DOHH2 (cell line): Measurements from ENCODE around the gene LRRC58.

Source experiments
- H3F3A ChIP-seq: fragments of 200-600 bp; sonication (generic), shearing (Covaris generic); 2 replicates; pipeline ENCODE4 v1.6.0; 2016; ENCODE audit warnings: antibody characterized with exemption, mild to moderate bottlenecking; ENCODE audit not compliant: control insufficient read depth, insufficient read depth
- H3K27ac ChIP-seq: fragments of 200-600 bp; sonication (generic); 2 replicates; pipeline ENCODE4 v1.5.1; 2014; ENCODE audit warnings: low read depth, mild to moderate bottlenecking, low read length, moderate library complexity
- H3K27me3 ChIP-seq: fragments of 200-600 bp; sonication (generic); 2 replicates; pipeline ENCODE4 v1.6.1; 2014; ENCODE audit warnings: mild to moderate bottlenecking, low read length, mixed read lengths; ENCODE audit not compliant: control insufficient read depth
- H3K36me3 ChIP-seq: fragments of 200-600 bp; sonication (generic); 2 replicates; pipeline ENCODE4 v1.6.1; 2014; ENCODE audit warnings: mild to moderate bottlenecking, low read length, moderate library complexity, mixed read lengths; ENCODE audit not compliant: control insufficient read depth
- H3K4me1 ChIP-seq: fragments of 200-600 bp; sonication (generic); 2 replicates; pipeline ENCODE4 v1.6.1; 2014; ENCODE audit warnings: mild to moderate bottlenecking, low read length, mixed read lengths; ENCODE audit not compliant: control insufficient read depth
- H3K4me2 ChIP-seq: fragments of 200-600 bp; sonication (generic); 2 replicates; pipeline ENCODE4 v1.6.0; 2014; ENCODE audit warnings: mild to moderate bottlenecking, low read length, moderate library complexity
- H3K4me3 ChIP-seq: fragments of 200-600 bp; sonication (generic); 2 replicates; pipeline ENCODE4 v1.5.1; 2014; ENCODE audit warnings: mild to moderate bottlenecking, low read length, mixed read lengths
- H3K79me2 ChIP-seq: fragments of 200-600 bp; sonication (generic); 2 replicates; pipeline ENCODE4 v1.6.1; 2014; ENCODE audit warnings: mild to moderate bottlenecking, low read length, mixed read lengths; ENCODE audit not compliant: control insufficient read depth
- H3K9me2 ChIP-seq: fragments of 200-600 bp; sonication (generic); replicated peaks from 2 replicates; pipeline ENCODE4 v1.6.1; 2014; ENCODE audit warnings: mild to moderate bottlenecking, low read length, mixed read lengths; ENCODE audit not compliant: control insufficient read depth
- H3K9me3 ChIP-seq: fragments of 200-600 bp; sonication (generic); 2 replicates; pipeline ENCODE4 v1.6.1; 2014; ENCODE audit warnings: antibody characterized with exemption, low read length, mixed read lengths; ENCODE audit not compliant: control insufficient read depth, insufficient read depth
- H4K20me1 ChIP-seq: fragments of 200-600 bp; sonication (generic); 2 replicates; pipeline ENCODE4 v1.6.0; 2014; ENCODE audit warnings: low read depth, mild to moderate bottlenecking, antibody characterized with exemption, low read length, moderate library complexity; ENCODE audit not compliant: control insufficient read depth, insufficient read depth
- EZH2phosphoT487 ChIP-seq: fragments of 200-600 bp; sonication (generic); IDR thresholded peaks from 2 replicates; pipeline ENCODE4 v1.6.1; 2017; ENCODE audit warnings: borderline replicate concordance, mild to moderate bottlenecking, antibody characterized with exemption, low read length, moderate library complexity, mixed read lengths
- TF ChIP-seq, protein P1 (sequence below): fragments of 200-600 bp; sonication (generic); IDR thresholded peaks from one replicate; pipeline ENCODE4 v1.5.1; 2014; ENCODE audit warnings: antibody characterized with exemption, mild to moderate bottlenecking, low read depth, low read length; ENCODE audit not compliant: poor library complexity, severe bottlenecking

Gene LRRC58

GRCh38 chr3:120289636-120290035 lies 59.5 kb downstream of the LRRC58 start:
- H3K9me2 ChIP-seq: no peaks in the 10 kb centered on the region
- no peaks in the 10 kb centered on the region for H3K27me3 ChIP-seq
- no peaks in the 10 kb centered on the region for H3K36me3 ChIP-seq
- H3K79me2 ChIP-seq: no peaks in the 10 kb centered on the region
- no peaks in the 10 kb centered on the region for H3K4me1 ChIP-seq
- TF ChIP-seq, protein P1, sequence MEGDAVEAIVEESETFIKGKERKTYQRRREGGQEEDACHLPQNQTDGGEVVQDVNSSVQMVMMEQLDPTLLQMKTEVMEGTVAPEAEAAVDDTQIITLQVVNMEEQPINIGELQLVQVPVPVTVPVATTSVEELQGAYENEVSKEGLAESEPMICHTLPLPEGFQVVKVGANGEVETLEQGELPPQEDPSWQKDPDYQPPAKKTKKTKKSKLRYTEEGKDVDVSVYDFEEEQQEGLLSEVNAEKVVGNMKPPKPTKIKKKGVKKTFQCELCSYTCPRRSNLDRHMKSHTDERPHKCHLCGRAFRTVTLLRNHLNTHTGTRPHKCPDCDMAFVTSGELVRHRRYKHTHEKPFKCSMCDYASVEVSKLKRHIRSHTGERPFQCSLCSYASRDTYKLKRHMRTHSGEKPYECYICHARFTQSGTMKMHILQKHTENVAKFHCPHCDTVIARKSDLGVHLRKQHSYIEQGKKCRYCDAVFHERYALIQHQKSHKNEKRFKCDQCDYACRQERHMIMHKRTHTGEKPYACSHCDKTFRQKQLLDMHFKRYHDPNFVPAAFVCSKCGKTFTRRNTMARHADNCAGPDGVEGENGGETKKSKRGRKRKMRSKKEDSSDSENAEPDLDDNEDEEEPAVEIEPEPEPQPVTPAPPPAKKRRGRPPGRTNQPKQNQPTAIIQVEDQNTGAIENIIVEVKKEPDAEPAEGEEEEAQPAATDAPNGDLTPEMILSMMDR: no peak
- no peak for TF ChIP-seq EZH2phosphoT487
- no peaks in the 10 kb centered on the region for H4K20me1 ChIP-seq
- no peak overlapping the region for H3K4me3 ChIP-seq
- H3K4me2 ChIP-seq: no peak overlapping the region
- no peaks in the 10 kb centered on the region; the same call in 1 of the 2 replicates for H3K9me3 ChIP-seq
- H3F3A ChIP-seq: no peaks in the 10 kb centered on the region
- H3K27ac ChIP-seq: no peak overlapping the region

DNA sequence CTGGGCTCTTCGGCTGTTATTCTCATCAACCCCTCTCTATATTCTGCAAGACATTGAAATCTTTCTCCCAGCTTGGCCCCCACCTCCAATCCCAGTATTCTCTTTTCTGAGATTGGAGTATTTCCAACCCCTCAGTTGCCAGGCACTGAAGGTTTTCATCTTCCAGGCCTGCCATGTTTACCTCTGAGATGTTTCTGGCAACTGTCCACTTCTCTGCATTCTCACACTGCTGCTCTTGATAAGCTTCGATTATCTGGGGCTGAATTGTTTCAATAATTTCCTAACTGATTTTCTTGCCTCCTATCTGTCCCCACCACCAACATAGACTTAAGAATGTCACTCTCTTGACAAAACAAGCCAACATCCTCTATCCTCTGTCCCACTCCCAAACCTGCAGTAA lies 62.7 kb downstream of the LRRC58 start:
- no peak for TF ChIP-seq EZH2phosphoT487
- TF ChIP-seq, protein P1: no peak
- Histone ChIP-seq H3F3A (no peaks in the 10 kb centered on the region), H3K4me2 (no peak overlapping the region), H3K9me3 (no peaks in the 10 kb centered on the region), H3K27me3 (peaks cover 3% of the 10 kb centered on the region), H3K9me2 (no peaks in the 10 kb centered on the region), H4K20me1 (no peaks in the 10 kb centered on the region), H3K4me3 (no peak overlapping the region), H3K27ac (no peak overlapping the region), H3K36me3 (no peaks in the 10 kb centered on the region), H3K79me2 (no peaks in the 10 kb centered on the region), H3K4me1 (no peaks in the 10 kb centered on the region)

DNA sequence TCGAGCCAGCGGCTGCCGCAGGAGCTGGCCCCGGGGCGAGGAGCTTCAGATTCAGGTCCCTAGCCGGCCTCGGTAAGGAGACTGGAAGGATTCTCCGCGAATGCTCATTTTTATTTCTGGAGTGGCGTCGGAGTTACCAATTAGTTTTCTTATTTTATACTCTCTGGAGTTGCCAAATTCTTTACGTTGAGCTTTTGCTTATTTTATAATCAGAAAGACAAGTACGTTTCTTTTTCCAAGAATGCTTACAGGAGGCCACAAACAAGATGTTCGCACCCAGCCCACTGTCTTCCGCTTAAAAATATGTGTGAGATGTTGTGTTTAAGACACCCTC lies 63.7 kb downstream of the LRRC58 start:
- Histone ChIP-seq H3K79me2 (no peaks in the 10 kb centered on the region), H3K9me3 (no peaks in the 10 kb centered on the region), H3K4me1 (no peaks in the 10 kb centered on the region), H3K4me3 (no peak overlapping the region), H3K4me2 (no peak overlapping the region), H3K27me3 (peaks cover 3% of the 10 kb centered on the region), H3F3A (no peaks in the 10 kb centered on the region), H3K27ac (no peak overlapping the region), H4K20me1 (no peaks in the 10 kb centered on the region), H3K36me3 (no peaks in the 10 kb centered on the region), H3K9me2 (no peaks in the 10 kb centered on the region)
- TF ChIP-seq, protein P1: no peak
- TF ChIP-seq EZH2phosphoT487: no peak
